GM23248 (cell line): Measurements from ENCODE around the gene PVALB.

ENCODE experiments used
- EZH2 ChIP-seq: fragments of 200-600 bp; sonication (generic); IDR thresholded peaks from 2 replicates; pipeline ENCODE4 v1.6.1; 2018; ENCODE audit warnings: antibody characterized with exemption, mild to moderate bottlenecking; ENCODE audit not compliant: insufficient read depth, poor library complexity, severe bottlenecking
- EZH2phosphoT487 ChIP-seq: fragments of 200-600 bp; sonication (generic); IDR thresholded peaks from 2 replicates; pipeline ENCODE4 v1.6.1; 2018; ENCODE audit warnings: antibody characterized with exemption, moderate library complexity, mild to moderate bottlenecking, low read depth; ENCODE audit not compliant: insufficient read depth

GRCh38 chr22:36796552-36797175 lies 20.2 kb downstream of the PVALB start:
- no peak for TF ChIP-seq EZH2
- TF ChIP-seq EZH2phosphoT487 = no peak
